Transverse colon (tissue), 4 donors: Measurements from ENCODE around the gene ERC2.

ENCODE experiments used
- CTCF ChIP-seq, 5 experiments: fragments of 200-600 bp in 3 of 5; fragments of 450-650 bp in 2 of 5; sonication (generic) in 3 of 5; IDR thresholded peaks; 1 replicate in 2 of 5; 2 replicates in 3 of 5; pipeline ENCODE4 v1.5.1; 2016 to 2017; ENCODE audit warnings: antibody characterized with exemption in 5 of 5, inconsistent platforms in 3 of 5, mild to moderate bottlenecking in 2 of 5, moderate library complexity in 1 of 5
- EP300 ChIP-seq: sonication (generic); formaldehyde crosslinking; IDR thresholded peaks from one replicate; pipeline ENCODE4 v1.6.1; 2017; ENCODE audit warnings: antibody characterized with exemption, low read depth
- POLR2A ChIP-seq: fragments of 450-650 bp; IDR thresholded peaks from one replicate; pipeline ENCODE4 v1.6.1; 2016; ENCODE audit warnings: antibody characterized with exemption, mild to moderate bottlenecking, moderate library complexity
- POLR2AphosphoS5 ChIP-seq, 3 donors: sonication (generic); formaldehyde crosslinking; IDR thresholded peaks; one replicate each; pipeline ENCODE4 v1.6.1; 2016; ENCODE audit warnings: antibody characterized with exemption in 3 of 3

- TF ChIP-seq CTCF (IDR thresholded peaks at IDR 0.05): no peak
- TF ChIP-seq POLR2AphosphoS5 (IDR thresholded peaks at IDR 0.05): no peak
- TF ChIP-seq POLR2A: no peak
- no peak for TF ChIP-seq EP300
These were observed 262.9 kb downstream of the ERC2 start for GRCh38 chr3:56205406-56205805.
